Stimulated activated CD4-positive, alpha-beta T cell treated with anti-CD3 and anti-CD28 coated beads, Interleukin-1b, Interleukin-23, amount 100 ng/mL, for 48 hours (primary cell): Measurements from ENCODE around the gene MIGA2.

ENCODE experiments used
- DNase-seq: peaks from one replicate; pipeline ENCODE4 v3.0.0-alpha.2; 2020

Gene MIGA2

DNA sequence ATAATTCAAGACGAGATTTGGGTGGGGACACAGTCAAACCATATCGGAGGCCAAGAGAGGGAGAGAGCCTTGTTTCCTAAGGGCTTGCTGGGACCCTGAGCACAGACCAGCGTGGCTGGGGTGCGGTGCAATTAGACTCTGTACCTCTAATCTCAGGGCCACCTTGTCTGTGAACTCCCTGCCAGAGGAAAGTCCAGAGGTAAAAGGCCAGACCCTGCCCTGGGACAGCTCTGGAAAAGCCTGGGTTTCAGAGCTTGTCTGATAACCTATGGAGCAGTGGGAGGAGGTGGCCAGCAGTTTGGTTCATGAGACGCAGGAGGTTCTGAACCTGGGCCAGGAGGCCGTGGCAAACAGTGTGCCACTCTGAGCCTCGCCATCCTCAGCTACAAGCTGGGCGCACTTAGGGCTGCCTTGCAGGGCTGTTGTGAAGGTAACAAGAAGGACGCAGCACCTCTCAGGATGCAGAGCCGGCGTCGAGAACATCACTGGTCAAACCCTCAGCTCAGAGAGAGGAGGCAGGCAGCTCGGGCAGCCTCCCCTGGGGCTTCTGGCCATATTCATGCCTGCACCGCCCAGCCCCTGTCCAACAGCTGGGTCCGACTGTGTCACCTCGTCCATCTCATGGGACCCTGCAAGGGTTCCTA, 39.7 kb downstream of the MIGA2 start:
- no peak for DNase-seq

DNA sequence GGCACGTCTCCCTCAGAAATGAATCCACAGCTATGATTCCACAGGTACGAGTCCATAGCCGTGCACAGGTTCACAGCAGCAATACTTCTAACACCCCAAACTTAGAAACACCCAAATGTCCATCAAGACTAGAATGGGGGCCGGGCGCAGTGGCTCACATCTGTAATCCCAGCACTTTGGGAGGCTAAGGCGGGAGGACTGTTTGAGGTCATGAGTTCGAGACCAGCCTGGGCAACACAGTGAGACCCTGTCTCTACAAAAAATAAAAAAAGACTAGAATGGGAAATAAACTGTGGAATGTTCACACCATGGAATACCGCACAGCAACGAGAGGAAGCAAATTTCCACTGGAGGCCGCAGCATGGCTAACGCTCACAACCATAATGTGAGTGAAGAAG, 40.2 kb downstream of the MIGA2 start:
- no peak for DNase-seq

DNA sequence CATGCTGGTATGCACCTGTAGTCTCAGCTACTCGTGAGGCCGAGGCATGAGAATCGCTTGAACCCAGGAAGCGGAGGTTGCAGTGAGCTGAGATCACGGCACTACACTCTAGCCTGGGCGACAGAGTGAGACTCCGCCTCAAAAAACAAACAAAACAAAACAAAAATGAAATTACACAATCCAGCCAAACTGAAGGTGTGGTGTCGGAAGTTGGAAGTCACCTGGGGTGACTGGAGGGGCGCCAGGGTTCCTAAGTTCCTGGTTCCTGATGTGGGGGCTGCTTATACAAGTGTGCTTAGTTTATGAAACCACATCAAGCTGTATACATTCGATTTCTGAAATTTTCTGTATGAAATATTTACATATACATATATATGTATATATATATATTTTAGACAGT, 40.8 kb downstream of the MIGA2 start:
- DNase-seq = no peak

DNA sequence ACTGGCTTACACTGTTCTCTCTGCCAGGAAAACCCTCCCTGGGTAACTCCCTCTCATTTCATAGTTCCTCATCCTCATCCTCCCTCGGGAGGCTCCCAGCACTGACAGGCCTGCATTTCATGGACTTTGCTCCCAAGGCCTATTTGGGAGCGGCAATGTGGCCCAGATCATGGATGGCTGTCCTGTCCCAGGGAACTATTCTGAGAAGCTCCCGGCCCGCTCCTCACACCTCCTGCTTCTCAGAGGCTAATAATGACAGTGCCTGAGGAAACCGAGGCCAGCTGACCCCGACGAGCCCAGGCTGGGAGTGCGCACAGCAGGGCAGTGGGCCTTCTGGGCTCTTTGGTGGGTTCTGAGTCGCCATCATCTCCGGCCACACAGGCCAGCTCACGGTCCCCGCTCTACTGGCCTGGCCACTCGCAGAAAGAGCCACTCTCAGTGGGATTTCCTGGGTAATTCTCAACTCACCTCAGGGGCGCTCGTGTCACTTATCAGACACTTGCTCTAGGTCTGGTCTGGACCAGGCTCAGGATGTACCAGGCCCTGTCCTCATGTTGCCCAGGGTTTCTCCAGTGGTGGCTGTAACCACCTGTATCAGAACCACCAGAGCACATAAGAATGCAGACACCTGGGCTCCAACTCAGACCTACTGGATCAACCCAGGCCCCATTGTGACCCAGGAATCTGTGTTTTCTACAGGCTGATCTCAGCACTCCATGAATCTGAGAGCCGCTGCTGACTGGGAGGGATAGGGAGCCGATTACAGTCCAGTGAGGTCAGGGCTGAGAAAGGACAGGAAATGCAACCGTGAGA, 42.5 kb downstream of the MIGA2 start:
- no peak for DNase-seq

GRCh38 chr9:129079829-129080228, 43.4 kb downstream of the MIGA2 start:
- DNase-seq = no peak

DNA sequence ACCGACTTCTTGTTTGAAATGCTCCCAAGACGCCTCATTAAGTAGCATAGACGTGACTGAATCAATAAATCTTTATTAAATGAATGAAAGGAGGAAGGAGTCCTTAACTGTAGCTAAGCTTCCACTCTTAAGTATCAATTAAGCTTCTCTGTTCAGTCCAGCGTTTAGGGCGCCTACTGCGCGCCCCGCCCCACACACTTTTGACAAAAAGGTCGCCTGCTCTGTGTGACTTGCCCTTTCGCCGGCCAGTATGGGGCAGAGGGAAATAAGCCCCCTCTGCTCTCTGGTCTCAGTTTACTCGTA, 43.8 kb downstream of the MIGA2 start:
- DNase-seq = no peak

DNA sequence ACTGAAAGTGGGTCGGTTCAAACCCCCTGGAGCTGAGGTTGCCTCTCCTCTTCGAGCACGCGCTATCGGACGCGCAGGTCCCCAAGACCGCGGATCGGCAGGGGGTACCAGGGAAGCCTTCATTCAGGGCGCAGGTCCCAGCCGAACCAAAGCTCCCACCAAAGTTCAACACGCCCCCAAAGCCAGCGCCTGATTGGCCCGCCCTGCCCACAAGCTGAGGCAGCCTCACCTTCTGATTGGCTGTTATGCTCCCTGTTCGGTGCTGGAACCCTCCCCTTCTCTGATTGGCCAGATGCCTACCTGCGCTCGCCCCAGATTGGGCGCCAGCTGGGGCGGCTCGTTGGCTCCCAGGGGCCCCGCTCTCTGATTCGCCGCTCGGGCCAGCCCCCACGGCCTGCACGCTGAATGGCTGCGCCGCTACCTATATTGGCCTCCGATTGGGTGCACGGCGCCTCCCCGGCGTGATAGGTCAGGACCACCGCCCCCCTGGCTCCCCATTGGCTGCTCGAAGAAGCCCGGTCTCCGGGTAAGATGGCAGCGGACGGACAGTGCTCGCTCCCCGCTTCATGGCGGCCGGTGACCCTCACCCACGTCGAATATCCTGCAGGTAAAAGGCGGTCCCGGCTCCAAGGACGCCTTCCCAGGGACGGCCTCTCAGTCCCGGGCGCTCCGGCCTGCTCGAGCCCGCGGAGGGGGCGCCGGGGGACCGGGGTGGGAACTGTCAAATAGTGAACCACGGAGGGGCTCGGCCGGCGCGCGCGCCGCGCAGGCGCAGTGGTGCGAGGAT, 44.4 kb downstream of the MIGA2 start, which contains the start of gene DOLPP1:
TSS of gene DOLPP1 (plus strand) at position 511 of the 787 bp plus-strand sequence. CDS start at position 532, 21 bp downstream.
- peak; percentile 99 for DNase-seq

DNA sequence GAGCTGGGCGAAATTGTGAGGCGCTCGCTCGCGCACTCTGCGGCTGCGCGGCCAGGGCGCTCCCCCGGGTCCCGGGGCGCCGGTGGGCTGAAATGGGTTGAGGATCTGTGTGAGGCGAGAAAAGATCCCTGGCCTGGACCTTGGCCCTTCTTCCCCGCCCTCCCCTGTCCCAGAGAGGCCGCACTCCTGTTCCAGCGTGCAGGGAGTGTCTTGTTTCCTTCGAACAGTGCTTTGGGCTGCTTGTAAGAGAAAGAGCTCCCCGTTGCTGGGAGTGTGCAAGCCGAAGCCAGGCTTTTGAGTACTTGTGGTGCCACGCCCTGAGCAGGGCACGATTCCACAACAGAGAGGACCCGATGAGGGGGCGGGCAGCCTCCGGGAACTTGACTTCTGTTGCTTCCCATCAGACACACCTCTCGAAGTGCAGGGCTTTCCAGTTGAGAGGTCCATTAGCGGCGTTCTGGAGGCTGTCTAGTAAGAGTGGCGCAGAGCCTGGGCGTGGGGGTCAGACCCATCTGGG, 45.0 kb downstream of the MIGA2 start:
- peak; percentile 16 for DNase-seq

- no peak for DNase-seq
Measured at GRCh38 chr9:129084087-129084486, 47.7 kb downstream of the MIGA2 start.

- no peak for DNase-seq
Measured at GRCh38 chr9:129089246-129089645, 52.8 kb downstream of the MIGA2 start.

- DNase-seq = no peak
Measured at GRCh38 chr9:129093602-129094386, 57.4 kb downstream of the MIGA2 start.

DNA sequence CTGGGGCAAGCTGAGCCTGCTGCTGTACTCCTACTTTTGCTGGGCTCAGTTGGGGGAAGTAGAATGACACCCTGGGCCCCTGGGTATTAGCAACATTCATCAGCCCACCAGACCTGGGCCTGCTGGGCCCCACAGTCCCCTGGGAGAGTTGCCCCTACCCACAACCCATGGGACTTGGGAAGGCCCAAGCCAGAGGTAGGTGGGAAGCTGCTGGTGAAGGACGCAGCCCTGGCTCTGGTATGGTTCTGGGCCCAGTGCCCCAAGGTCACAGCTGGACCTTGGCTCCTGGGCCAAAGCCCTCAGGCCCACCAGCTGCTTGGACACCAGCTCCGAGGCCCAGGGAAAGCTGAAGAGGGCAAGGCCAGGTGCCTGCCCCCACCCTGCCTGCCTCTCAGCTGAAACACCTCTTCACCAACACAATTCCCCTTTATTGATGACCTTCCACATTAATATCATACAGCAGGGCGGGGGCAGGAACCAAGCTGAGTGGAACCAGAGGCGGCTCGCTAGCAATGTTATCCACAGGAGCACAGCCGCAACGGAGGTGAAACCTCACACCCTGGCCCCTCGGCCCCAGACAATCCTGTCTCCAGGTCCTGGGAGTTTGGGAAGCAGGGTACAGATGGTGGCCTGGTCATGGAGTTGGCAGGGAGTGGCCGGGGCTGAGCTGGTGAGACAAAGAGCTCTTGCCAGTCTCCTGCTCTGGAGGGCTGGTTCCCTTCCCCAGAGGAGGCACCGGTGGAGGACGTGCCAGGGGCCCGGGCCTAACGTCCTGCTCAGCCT, 58.2 kb downstream of the MIGA2 start:
- no peak for DNase-seq

- DNase-seq = no peak
Measured at GRCh38 chr9:129095170-129095667, 58.8 kb downstream of the MIGA2 start.

DNA sequence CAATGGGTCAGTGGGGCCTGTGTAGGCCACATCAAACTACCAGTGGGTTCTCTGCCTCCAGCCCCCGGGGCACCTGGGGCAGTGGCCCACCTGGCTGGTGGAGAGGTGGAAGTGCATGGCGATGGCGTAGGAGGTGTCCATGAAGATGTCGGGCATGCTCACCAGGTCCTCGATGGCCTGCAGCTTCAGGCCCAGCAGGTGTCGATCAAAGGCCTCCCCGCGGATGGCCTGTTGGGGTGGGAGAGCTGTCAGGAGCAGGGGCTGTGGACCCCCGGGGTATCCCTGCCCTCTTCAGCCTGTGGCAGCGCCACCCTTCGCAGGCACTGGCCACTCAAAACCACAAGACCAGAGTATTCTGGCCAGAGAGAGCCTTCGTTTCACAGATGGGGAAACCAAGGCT, 59.5 kb downstream of the MIGA2 start:
- no peak for DNase-seq

DNA sequence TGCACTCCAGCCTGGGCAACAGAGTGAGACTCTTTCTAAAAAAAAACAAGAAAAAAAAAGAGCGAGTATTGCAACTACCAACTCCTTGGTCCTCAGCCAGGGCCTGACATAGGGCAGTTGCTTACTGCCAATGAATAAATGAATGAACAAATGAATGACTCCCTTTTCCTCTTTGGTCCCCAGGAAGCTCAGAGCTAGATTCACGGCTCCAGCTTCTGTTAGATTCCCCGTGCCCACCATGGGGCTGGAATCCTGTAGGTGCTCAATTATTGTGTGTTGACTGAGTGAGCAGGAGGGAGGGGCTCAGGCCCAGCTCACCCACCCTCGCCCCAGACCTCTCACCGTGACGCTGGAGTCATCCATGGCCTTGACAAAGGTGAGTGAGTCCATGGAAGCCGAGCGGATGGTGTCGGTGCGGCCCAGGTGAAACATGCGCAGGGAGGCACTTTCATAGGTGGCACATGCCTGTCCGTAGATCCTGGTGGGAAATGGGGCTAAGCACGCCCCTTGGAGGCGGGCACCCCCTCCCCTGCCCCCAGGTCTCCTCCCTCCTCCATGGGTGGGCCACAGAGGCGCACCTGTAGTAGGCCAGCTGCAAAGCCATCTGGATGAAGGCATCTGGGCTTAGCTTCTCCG, 61.4 kb downstream of the MIGA2 start:
- no peak for DNase-seq

DNA sequence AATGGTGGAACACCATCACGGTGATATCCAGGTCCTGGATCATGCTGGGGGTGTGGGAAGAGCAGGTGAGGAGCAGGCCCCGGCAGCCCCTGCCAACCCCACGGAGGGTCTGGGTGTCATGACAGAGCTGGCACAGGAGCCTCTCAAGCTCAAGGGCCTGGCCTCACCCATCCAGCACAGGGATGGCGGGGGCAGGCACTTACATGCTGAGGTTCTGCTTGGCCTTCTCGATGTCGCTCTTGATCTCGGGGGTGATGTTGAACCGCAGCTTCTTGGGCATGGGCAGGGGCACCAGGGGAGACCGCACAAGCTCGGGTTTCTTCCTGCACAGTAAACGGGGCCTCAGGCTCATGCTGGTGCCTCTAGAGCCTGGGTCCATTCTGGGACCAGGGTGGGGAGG, 61.9 kb downstream of the MIGA2 start:
- no peak for DNase-seq

GRCh38 chr9:129100383-129101169, 64.2 kb downstream of the MIGA2 start:
- no peak for DNase-seq

DNA sequence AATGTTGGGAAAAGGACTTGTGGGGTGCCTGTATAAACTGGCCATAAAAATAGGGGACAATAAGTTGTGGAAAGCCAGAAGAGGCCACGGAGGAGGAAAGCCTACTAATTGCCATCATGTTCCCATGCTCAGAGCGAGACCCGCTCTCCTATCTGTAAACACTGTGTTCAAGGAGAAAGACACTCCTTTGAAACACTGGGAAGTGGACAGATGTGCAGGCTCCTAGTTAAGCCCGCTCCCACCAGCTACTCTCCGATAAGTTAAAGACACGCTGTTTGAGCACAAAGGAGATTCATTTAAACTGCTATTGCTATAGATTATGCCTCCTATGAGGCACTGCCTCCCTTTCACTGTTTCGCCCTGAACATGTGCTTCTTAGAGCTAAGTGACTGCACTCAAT, 64.9 kb downstream of the MIGA2 start:
- DNase-seq = no peak

DNA sequence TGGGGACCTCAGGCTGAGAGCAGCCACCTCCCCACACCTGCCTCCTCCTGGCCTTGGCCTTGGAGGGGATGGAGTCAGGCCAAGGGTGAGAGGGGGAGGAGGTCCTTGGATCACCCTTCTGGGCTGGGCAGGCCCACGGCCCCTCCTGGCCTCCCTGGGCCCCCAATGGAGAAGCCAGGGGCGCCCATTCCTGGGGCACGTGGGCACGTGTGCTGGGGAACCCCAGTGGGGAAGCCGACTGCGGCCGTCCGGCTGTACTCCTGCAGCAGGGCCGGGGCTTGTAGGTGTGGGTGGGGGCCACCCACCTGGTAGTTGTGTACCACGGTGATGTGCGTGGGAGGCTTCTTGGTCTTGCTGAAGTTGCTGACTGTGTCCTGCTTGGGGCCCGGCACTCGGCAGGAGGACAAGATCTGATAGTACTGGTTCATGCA, 65.7 kb downstream of the MIGA2 start:
- no peak for DNase-seq
